GM19351 (cell line): Measurements from ENCODE around the gene ZNF222.

Source experiments
- ATAC-seq: cut with Tn5 transposase; IDR thresholded peaks from one replicate; pipeline ENCODE4 v1.9.1; 2021; ENCODE audit warnings: mild to moderate bottlenecking, moderate library complexity; ENCODE audit not compliant: unreplicated experiment

Gene ZNF222

DNA sequence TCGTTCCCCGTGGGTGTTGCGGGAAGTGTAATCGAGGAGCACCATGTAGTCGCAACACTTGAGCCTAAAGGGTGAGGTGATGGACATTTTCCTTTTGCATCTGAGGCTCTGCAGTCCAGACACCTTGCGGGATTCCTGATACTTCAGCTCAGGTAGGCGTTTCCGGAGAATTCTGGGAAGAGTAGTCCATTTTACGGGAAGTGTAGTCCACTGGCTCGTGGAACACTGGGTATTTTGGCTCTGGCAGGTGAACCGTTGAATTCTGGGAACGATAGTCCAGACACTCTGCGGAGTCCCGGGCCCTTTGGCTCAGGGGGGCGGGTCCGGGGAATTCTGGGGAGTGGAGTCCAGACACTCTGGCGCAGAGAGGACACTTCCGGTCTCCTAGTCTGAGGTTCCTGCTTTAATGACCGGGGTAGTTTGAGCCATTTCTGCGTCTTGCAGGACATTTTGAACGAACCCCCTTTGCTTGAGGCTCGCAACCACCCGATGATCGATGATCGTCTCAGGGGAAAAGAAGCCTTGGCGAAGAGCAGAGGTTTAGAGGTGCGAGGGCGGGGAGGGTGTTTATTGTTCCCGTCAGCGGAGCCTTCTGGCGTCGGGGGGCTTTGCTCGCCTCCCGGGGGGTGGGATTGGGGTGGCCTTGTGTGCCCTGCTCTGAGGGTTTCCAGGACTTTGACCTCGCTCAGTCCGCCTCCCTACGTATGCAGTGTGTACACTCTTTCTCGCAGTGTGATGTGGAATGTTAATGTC lies 26.6 kb downstream of the ZNF222 start, which contains the start of gene ZNF223:
TSS of gene ZNF223 (plus strand) at position 387 of the 753 bp plus-strand sequence. CDS start 3,141 bp downstream, outside the sequence.
- ATAC-seq, result no peak

- ATAC-seq, result no peak
Observed at GRCh38 chr19:44055870-44056269, 30.7 kb downstream of the ZNF222 start.

GRCh38 chr19:44059229-44059628 lies 34.0 kb downstream of the ZNF222 start:
- no peak for ATAC-seq

DNA sequence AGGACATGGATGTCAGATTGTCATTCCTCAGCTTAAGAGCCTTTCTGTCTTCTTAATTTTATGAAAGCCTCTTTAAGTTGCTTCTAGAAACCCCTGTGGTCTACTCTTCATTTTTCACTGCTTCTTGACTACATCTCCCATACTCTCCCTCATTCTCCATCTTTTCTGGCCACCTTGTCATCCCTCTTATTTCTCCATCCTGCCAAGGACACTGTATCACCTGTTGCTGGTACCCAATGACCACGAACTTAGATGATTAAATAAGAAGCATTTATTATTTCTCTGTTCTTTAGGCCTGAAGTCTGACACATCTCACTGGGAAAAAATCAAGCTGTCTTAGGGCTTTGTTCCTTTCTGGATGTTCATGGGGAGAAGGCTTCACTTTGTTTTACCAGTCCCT lies 35.9 kb downstream of the ZNF222 start:
- no peak for ATAC-seq

- no peak for ATAC-seq
Observed at GRCh38 chr19:44066305-44066704, 41.1 kb downstream of the ZNF222 start.

- ATAC-seq, result no peak
Observed at GRCh38 chr19:44069415-44069814, 44.2 kb downstream of the ZNF222 start.

DNA sequence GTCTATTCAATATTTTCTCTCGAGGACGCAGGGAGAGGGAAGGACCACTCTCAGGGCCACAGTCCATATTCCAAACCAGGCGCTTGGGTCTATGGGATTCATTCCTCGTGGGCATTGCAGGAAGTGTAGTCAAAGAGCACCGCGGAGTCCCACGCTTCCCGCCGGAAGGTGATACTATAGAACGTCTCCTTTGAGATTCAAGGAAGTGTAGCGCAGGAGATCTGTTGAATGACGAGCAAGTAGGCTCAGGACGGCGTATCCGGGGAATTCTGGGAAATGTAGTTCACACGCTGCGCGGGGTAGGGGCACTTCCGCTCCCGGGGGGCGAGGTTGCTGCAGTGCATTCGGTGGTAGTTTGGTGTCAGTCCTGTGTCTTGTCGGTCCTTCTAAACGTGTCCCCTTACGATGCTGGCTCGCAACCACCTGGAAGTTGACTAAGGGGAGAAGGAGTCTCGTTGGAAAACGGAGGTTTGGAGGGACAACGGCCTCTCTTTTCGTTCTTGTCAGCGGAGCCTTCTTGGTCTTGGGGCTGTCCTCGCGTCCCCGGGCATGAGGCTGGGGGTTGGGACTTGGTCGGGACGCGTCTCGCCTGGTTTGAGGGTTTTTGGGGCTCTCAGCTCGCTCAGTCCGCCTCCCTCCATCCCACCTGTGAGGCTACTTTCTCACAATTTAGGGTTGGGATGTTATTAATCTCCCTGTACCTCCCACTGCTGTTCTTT lies 46.8 kb downstream of the ZNF222 start, which contains the start of gene ZNF284:
TSS of gene ZNF284 (plus strand) at position 336 of the 719 bp plus-strand sequence. CDS start 4,231 bp downstream, outside the sequence.
- ATAC-seq, result peak; percentile 96

- no peak for ATAC-seq
Observed at GRCh38 chr19:44072543-44073401, 47.6 kb downstream of the ZNF222 start.

DNA sequence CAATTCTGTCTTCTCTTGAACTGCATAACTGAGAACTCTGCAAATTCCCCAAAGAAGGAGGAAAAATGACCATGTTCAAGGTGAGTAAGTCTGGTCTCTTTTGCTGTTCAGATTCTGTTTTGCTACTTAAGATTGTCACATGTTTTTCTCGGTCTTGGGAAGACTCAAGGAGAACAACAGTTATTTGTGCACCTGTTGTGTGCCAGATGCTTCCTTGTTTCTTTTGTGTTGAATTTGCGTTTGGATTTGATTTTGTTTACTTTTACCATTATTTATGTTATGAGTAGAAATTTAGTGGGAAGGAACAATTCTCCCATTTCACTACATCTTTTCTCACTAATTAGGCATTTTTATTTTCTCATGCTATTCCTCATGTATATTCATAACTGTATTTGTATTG lies 51.1 kb downstream of the ZNF222 start:
- ATAC-seq, result no peak
